Smooth muscle cell of the umbilical artery (primary cell): ENCODE measurements around the gene FETUB. TPM values are rescaled to one million over a fixed set of nuclear protein-coding genes. Genes with fewer than 3 reads are reported as not detected.

ENCODE experiments used
- total RNA-seq: library from RNA; depleted of rRNA; stranded (reverse); fragments of >200 nt; gene quantifications from 2 replicates; pipeline ENCODE4 v1.2.3, GENCODE V29; 2014

Gene FETUB, protein sequence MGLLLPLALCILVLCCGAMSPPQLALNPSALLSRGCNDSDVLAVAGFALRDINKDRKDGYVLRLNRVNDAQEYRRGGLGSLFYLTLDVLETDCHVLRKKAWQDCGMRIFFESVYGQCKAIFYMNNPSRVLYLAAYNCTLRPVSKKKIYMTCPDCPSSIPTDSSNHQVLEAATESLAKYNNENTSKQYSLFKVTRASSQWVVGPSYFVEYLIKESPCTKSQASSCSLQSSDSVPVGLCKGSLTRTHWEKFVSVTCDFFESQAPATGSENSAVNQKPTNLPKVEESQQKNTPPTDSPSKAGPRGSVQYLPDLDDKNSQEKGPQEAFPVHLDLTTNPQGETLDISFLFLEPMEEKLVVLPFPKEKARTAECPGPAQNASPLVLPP
- total RNA-seq = not detected in 2 replicates

DNA sequence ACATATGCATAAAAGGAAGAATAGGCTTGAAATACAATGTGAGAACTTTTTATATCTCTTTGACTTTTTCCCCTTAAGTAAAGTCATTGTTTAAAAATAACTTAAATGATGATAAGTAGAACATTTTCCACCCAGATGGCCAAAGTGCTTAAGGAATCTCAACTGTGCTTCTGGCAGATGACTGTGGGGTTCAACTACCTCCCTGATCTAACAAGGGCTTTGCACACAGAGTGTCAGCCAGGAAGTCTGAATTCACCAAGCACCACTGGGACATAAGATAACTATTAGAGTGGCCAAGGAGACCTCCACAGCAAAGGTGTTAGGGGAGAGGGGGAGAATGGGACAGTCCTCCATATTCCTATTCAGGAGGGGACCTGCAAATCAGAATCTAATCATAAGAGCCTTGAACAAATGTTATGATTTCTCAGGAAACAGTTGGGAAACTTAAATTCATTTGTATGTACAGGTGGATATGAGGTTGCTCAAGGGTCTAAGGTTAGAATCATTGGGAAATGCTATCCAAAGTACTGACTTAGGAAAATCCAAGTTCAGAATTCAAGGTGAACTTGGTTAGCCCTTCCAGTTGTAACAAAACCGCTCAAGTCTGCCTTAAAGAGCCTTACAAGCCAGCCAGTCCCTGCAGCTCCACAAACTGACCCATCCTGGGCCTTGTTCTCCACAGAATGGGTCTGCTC lies at the start of gene FETUB:
Gene FETUB (plus strand): TSS at position 622 of the 695 bp plus-strand sequence. CDS start 62 bp downstream, at position 684.

DNA sequence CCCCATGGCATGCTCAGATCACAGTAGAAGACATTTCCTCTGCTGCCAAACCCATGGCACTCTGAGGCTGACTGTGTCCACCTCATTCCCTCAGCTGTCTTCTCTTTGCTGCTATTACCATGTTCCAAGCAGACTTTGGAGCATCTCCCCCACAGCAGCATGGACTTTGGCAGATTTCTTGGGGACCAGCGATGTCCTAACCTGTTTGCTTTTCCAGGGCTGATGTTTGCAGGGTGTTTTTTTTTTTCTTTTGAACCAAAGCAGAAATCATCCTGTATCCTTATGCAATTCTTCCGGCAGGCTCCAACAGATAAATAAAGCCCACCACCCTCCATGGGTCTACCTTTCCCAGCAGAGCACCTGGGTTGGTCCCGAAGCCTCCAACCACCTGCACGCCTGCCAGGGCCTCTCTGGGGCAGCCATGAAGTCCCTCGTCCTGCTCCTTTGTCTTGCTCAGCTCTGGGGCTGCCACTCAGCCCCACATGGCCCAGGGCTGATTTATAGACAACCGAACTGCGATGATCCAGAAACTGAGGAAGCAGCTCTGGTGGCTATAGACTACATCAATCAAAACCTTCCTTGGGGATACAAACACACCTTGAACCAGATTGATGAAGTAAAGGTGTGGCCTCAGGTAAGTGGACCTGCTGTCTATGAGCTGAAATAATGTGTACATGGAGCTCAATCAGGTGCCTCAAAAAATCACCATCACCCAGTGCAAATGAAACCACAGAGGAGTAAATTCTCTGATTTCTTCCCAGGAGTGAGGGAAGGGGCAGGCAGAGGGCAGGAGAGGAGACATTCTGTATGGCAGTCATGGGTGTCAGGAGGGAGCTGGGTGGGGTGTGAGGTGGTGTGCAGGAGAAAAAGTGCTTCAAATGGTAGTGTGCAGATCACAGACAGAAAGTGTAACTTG lies 27.2 kb upstream of the FETUB start, which contains the start of gene AHSG:
Gene AHSG (plus strand): TSS at position 340 of the 916 bp plus-strand sequence. CDS start 82 bp downstream, at position 422.

DNA sequence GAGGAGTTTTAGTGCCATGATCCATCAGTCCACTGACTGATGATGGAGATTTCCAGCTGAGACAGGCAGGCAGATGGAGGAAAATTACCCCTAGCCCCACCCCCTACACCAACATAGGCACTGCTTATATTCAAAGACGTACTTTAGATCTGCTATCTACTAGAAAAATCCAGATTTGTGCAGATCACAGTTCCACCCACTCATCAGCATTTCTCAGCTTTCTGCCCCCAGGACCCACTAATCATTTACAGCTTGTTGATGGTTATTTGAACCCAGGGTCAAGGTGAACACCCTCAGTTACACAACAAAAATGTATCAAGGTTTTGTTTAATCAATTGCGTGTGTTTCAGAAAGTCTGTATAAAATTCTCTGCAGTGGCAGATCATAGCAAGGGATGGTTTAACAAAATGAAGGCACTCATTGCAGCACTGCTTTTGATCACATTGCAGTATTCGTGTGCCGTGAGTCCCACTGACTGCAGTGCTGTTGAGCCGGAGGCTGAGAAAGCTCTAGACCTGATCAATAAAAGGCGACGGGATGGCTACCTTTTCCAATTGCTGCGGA lies 25.5 kb downstream of the FETUB start, which contains the start of gene HRG:
Gene HRG (plus strand): TSS at position 390 of the 564 bp plus-strand sequence. CDS start 18 bp downstream, at position 408.

Other genes starting within 250 kb of the FETUB start
- 1.4 and 2.4 TPM in 2 replicates for gene CRYGS, start 96.0 kb upstream of the FETUB start, total RNA-seq
- gene TBCCD1, start 73.1 kb upstream of the FETUB start, total RNA-seq = 12.6 and 14.6 TPM in 2 replicates
- gene DNAJB11, start 69.7 kb upstream of the FETUB start, total RNA-seq = 102 and 125 TPM in 2 replicates
- under 0.01 and 0.09 TPM in 2 replicates for gene AHSG, start 27.3 kb upstream of the FETUB start, total RNA-seq
- not detected in 2 replicates for gene HRG, start 25.6 kb downstream of the FETUB start, total RNA-seq
- gene KNG1, start 77.0 kb downstream of the FETUB start, total RNA-seq = not detected in 2 replicates
- 938 and 1,581 TPM in 2 replicates for gene EIF4A2, start 143.2 kb downstream of the FETUB start, total RNA-seq
- 16.0 and 23.0 TPM in 2 replicates for gene RFC4, start 166.1 kb downstream of the FETUB start, total RNA-seq
- gene ADIPOQ, start 202.3 kb downstream of the FETUB start, total RNA-seq = not detected in 2 replicates